Tibial artery (tissue), 4 donors: ENCODE results near the gene RPP30.
"Not testable (repeated sequence)": the region's sequence is repeated elsewhere in the genome, so short reads cannot be mapped to it uniquely, and the experiment has no call there.

Experiments used
- DNase-seq, 2 donors: peaks; one replicate each; pipeline ENCODE4 v3.0.0-alpha.2; 2019
- H3K27ac ChIP-seq, 2 donors: fragments of 200-600 bp; sonication (generic) in 1 of 2; 1 replicate in 1 of 2; 2 replicates in 1 of 2; pipeline ENCODE4 v1.5.1; 2018 to 2019; ENCODE audit warnings: mild to moderate bottlenecking in 1 of 2
- H3K27me3 ChIP-seq, 2 donors: fragments of 200-600 bp; sonication (generic) in 1 of 2; one replicate each; pipeline versions ENCODE4 v1.5.1 to v1.6.0; 2016 to 2019
- H3K36me3 ChIP-seq, 3 donors: fragments of 200-600 bp; sonication (generic) in 2 of 3; one replicate each; pipeline ENCODE4 v1.5.1; 2016 to 2019; ENCODE audit warnings: mild to moderate bottlenecking in 2 of 3
- H3K4me1 ChIP-seq, 4 donors: fragments of 200-600 bp; sonication (generic) in 2 of 4; 1 replicate in 3 of 4; 2 replicates in 1 of 4; pipeline ENCODE4 v1.5.1; 2016 to 2019
- H3K4me3 ChIP-seq, 2 donors: fragments of 200-600 bp; sonication (generic) in 1 of 2; 1 replicate in 1 of 2; 2 replicates in 1 of 2; pipeline ENCODE4 v1.5.1; 2018 to 2019; ENCODE audit warnings: mild to moderate bottlenecking in 2 of 2
- H3K9me3 ChIP-seq, 3 donors: fragments of 200-600 bp; sonication (generic) in 1 of 3; one replicate each; pipeline ENCODE4 v1.5.1; 2016 to 2019
- intact Hi-C: fragments of 100-400 bp; cut with DNase I; formaldehyde crosslinking; loops from one replicate; pipeline ENCODE4 v1.15.0; 2023; ENCODE audit warnings: low total_unique reads
- TF ChIP-seq, protein P1 (sequence below), 2 experiments: fragments of 200-600 bp in 1 of 2; fragments of 450-650 bp in 1 of 2; IDR thresholded peaks; one replicate each; pipeline ENCODE4 v1.5.1; 2017 to 2019; ENCODE audit warnings: antibody characterized with exemption in 2 of 2, mild to moderate bottlenecking in 1 of 2, moderate library complexity in 1 of 2

RPP30 gene

DNA sequence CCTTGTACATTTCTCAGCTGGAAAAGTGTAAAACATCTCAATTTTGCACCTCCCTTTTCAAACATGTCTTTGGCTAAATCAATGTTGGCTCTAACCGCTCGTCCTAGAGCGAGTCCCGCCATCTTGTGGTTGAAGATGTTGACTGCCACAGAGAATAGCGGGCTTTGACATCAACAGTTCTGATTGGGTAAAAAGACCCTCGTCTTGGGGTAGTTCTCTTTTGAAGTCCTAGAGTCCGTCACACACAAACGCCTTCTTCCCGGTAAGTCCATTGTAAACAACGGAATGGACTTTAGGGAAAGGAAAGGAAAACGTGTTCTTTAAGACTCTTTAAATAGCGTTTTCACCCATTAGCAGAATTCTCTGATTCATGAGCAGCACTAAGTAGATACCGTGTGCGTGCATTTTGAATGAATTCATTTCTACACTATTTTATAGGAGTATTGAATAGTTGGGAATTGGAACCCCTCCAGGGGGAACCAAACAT lies 452 bp upstream of the RPP30 start:
- intact Hi-C loops = no loop called here

DNA sequence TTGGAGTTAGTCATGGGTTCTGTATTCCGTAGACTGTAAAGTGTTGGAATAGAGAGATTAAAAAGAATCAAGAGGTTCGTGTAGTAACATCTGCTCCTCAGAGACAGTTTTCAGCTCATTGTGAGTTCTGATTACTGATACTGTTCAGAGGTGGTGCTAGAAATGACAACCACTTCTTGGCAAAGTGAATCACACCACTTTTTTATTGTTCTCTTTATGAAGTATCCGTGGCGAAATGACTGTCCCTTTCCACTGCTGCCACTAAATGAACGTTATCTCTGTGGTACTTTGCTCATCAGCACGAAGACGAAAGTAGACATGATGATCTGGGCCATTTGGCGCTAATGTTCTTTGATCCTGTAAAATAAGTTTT lies 860 bp downstream of the RPP30 start:
- intact Hi-C loops = no loop called here
- TF ChIP-seq, protein P1, sequence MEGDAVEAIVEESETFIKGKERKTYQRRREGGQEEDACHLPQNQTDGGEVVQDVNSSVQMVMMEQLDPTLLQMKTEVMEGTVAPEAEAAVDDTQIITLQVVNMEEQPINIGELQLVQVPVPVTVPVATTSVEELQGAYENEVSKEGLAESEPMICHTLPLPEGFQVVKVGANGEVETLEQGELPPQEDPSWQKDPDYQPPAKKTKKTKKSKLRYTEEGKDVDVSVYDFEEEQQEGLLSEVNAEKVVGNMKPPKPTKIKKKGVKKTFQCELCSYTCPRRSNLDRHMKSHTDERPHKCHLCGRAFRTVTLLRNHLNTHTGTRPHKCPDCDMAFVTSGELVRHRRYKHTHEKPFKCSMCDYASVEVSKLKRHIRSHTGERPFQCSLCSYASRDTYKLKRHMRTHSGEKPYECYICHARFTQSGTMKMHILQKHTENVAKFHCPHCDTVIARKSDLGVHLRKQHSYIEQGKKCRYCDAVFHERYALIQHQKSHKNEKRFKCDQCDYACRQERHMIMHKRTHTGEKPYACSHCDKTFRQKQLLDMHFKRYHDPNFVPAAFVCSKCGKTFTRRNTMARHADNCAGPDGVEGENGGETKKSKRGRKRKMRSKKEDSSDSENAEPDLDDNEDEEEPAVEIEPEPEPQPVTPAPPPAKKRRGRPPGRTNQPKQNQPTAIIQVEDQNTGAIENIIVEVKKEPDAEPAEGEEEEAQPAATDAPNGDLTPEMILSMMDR (IDR thresholded peaks at IDR 0.05) = no peak

More for the DNA sequence above, 452 bp upstream of the RPP30 start:
- Histone ChIP-seq H3K27ac (peak overlapping the region; percentile 71 to 79), H3K4me1 (peaks cover 0 to 20% (median 12%) of the 10 kb centered on the region in 4 donors), H3K4me3 (peak overlapping the region; percentile 71 to 87), H3K36me3 (peaks cover 4 to 10% (median 6%) of the 10 kb centered on the region in 3 donors), H3K27me3 (peaks cover 0 to 4% of the 10 kb centered on the region in 2 donors), H3K9me3 (peaks cover 0 to 5% (median 0%) of the 10 kb centered on the region in 3 donors)
- DNase-seq = no peak
- TF ChIP-seq, protein P1 (IDR thresholded peaks at IDR 0.05) = peak; percentile 31 to 35

GRCh38 chr10:90879062-90879461 lies 7.3 kb downstream of the RPP30 start:
- DNase-seq = no peak
- Histone ChIP-seq H3K9me3 (no peaks in the 10 kb centered on the region), H3K36me3 (peaks cover 28 to 62% (median 41%) of the 10 kb centered on the region in 3 donors), H3K4me1 (no peaks in the 10 kb centered on the region), H3K27ac (no peak overlapping the region), H3K27me3 (no peaks in the 10 kb centered on the region), H3K4me3 (no peak overlapping the region)
- TF ChIP-seq, protein P1 (IDR thresholded peaks at IDR 0.05) = no peak
- intact Hi-C loops = no loop called here

More for the DNA sequence above, 860 bp downstream of the RPP30 start:
- H3K4me3 ChIP-seq = peak overlapping the region; percentile 71 to 87
- peaks cover 0 to 20% (median 12%) of the 10 kb centered on the region in 4 donors for H3K4me1 ChIP-seq
- DNase-seq = no peak
- H3K36me3 ChIP-seq = peaks cover 9 to 19% (median 19%) of the 10 kb centered on the region in 3 donors
- peaks cover 0 to 4% of the 10 kb centered on the region in 2 donors for H3K27me3 ChIP-seq
- peak overlapping the region; percentile 71 to 79 for H3K27ac ChIP-seq
- H3K9me3 ChIP-seq = peaks cover 0 to 5% (median 0%) of the 10 kb centered on the region in 3 donors

DNA sequence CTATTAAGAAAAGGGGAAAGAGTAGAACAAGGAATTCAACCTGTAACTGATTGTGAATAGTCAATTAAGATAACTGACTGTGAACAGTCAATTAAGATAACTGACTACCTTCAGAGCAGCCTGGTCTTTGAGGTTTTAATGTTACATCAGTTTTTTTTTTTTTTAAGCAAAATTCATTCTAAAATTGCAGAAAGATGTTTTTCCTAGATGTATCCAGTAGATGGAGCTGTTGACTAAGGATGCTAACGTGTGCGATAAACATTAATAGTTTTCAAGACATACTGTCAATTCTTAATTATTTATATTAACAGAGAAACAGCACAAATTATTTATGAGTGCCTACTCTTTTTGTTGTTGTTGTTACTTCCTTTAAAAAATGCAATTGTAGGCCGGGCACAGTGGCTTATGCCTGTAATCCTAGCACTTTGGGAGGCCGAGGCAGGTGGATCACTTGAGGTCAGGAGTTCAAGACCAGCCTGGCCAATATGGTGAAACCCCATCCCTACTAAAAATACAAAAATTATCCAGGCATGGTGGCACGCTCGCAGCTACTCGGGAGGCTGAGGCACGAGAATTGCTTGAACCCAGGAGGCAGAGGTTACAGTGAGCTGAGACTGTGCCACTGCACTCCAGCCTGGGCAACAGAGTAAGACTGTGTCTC lies 8.4 kb downstream of the RPP30 start:
- intact Hi-C loops = not testable (repeated sequence)
- TF ChIP-seq, protein P1 (IDR thresholded peaks at IDR 0.05) = peak; percentile 57 to 70

DNA sequence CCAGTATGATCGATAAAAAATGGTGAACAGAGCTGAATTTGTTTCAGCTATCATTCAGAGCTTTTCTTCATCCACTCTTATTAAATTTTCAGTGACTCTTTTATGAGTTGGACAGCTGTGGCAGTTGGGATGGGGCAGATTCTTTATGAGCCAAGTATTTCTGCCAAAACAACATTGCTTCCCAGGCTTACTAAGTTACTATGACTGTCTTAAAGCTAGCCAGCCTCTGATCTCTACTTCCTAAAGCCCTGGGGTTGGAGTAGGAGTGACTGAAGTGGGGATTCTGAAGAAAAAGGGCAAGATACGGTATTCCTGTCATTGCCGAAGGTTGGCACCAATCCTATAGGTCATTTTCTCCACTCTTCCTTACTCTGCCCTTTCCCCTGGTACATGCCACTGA lies 12.7 kb downstream of the RPP30 start:
- peaks cover 0 to 5% (median 0%) of the 10 kb centered on the region in 4 donors for H3K4me1 ChIP-seq
- no peaks in the 10 kb centered on the region for H3K27me3 ChIP-seq
- no peak overlapping the region for H3K27ac ChIP-seq
- intact Hi-C loops = no loop called here
- TF ChIP-seq, protein P1 (IDR thresholded peaks at IDR 0.05) = no peak
- peaks cover 27 to 69% (median 43%) of the 10 kb centered on the region in 3 donors for H3K36me3 ChIP-seq
- no peak for DNase-seq
- H3K9me3 ChIP-seq = no peaks in the 10 kb centered on the region
- no peak overlapping the region for H3K4me3 ChIP-seq

More for the DNA sequence above, 8.4 kb downstream of the RPP30 start:
- not testable (repeated sequence) for H3K9me3 ChIP-seq, H3K27me3 ChIP-seq, H3K4me3 ChIP-seq, H3K27ac ChIP-seq, H3K4me1 ChIP-seq, DNase-seq
- H3K36me3 ChIP-seq = peaks cover 28 to 65% (median 41%) of the 10 kb centered on the region in 3 donors
